Type B pancreatic cell (in vitro differentiated cells): ENCODE results near the gene KIRREL3. TPM values are rescaled to one million over a fixed set of nuclear protein-coding genes. Genes with fewer than 3 reads are reported as not detected.
A peak's percentile ranks its signal among the peaks of the same experiment; 100 is the strongest.

ENCODE experiments used
- DNase-seq: peaks from one replicate; pipeline ENCODE4 v3.0.0; 2021; ENCODE audit warnings: mixed read lengths; ENCODE audit not compliant: unreplicated experiment; ENCODE audit errors: extremely low spot score
- H3K27ac Mint-ChIP-seq: 2 replicates; pipeline ENCODE4 v1.8.0; 2021; ENCODE audit warnings: mild to moderate bottlenecking, mixed read lengths
- H3K27me3 Mint-ChIP-seq: 2 replicates; pipeline ENCODE4 v1.8.0; 2021; ENCODE audit warnings: mixed read lengths
- H3K36me3 Mint-ChIP-seq: 2 replicates; pipeline ENCODE4 v1.8.0; 2021; ENCODE audit warnings: mixed read lengths
- H3K4me1 Mint-ChIP-seq: one replicate; pipeline ENCODE4 v1.8.0; 2021; ENCODE audit warnings: mixed read lengths; ENCODE audit not compliant: unreplicated experiment
- H3K4me3 Mint-ChIP-seq: 2 replicates; pipeline ENCODE4 v1.8.0; 2021; ENCODE audit warnings: mild to moderate bottlenecking, mixed read lengths
- H3K9me3 Mint-ChIP-seq: 2 replicates; pipeline ENCODE4 v1.8.0; 2021; ENCODE audit warnings: mixed read lengths
- total RNA-seq: library from RNA; stranded (reverse); gene quantifications from 2 replicates; pipeline ENCODE4 v1.2.1, GENCODE V29; 2021; ENCODE audit warnings: low replicate concordance
- TF ChIP-seq, protein P1 (sequence below): fragments of 200-600 bp; sonication (generic); conservative IDR thresholded peaks from 2 replicates; pipeline ENCODE4 v1.5.0; 2021; ENCODE audit warnings: antibody characterized with exemption, mild to moderate bottlenecking

The KIRREL3 gene
- total RNA-seq, 1 donor from 2014 or later: 4.1 TPM

DNA sequence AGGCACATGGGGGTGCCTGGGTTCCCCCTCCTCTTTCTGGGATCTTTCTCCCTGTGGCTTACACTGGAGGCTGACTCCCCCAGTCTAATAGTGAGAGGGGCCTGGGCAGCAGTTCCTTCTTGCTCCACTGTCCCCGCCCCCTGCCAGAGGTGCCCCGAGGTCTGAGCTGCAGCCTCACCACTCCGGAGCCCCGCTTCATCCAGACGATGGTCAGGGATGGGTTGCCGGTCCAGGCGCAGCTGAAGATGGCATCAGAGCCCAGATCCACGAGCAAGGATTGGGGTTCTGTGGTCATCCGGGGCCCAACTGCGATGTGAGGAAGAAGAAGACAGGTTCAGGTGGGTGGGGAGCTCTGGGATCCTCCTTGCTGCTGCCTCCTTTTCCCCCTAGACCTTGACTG lies 554.0 kb downstream of the KIRREL3 start:
- DNase-seq: no peak
- no peaks in the 10 kb centered on the region for H3K36me3 Mint-ChIP-seq

DNA sequence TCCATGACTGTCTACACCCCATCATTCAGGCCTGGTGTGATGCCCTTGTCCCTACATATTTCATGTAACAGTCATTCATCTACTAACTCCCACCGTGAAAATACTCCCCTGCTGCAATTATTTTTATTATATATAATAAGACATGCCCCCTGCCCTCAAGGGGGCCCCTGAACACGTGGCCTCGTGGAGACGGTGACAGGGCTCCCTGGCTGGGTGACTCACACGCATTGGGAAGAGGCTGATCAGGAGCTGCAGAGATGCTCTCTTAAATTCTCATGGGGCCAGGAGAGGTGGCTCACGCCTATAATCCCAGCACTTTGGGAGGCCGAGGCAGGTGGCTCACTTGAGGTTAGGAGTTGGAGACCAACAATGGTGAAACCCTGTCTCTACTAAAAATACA lies 556.5 kb downstream of the KIRREL3 start:
- DNase-seq: no peak
- peaks cover 15% of the 10 kb centered on the region for H3K27me3 Mint-ChIP-seq
- no peaks in the 10 kb centered on the region for H3K36me3 Mint-ChIP-seq
- TF ChIP-seq, protein P1, sequence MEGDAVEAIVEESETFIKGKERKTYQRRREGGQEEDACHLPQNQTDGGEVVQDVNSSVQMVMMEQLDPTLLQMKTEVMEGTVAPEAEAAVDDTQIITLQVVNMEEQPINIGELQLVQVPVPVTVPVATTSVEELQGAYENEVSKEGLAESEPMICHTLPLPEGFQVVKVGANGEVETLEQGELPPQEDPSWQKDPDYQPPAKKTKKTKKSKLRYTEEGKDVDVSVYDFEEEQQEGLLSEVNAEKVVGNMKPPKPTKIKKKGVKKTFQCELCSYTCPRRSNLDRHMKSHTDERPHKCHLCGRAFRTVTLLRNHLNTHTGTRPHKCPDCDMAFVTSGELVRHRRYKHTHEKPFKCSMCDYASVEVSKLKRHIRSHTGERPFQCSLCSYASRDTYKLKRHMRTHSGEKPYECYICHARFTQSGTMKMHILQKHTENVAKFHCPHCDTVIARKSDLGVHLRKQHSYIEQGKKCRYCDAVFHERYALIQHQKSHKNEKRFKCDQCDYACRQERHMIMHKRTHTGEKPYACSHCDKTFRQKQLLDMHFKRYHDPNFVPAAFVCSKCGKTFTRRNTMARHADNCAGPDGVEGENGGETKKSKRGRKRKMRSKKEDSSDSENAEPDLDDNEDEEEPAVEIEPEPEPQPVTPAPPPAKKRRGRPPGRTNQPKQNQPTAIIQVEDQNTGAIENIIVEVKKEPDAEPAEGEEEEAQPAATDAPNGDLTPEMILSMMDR: no peak
- H3K4me1 Mint-ChIP-seq: peaks cover 13% of the 10 kb centered on the region
- no peak overlapping the region for H3K27ac Mint-ChIP-seq
- no peak overlapping the region for H3K4me3 Mint-ChIP-seq
- no peaks in the 10 kb centered on the region for H3K9me3 Mint-ChIP-seq

More for the DNA sequence above, 554.0 kb downstream of the KIRREL3 start:
- H3K4me1 Mint-ChIP-seq: peaks cover 10% of the 10 kb centered on the region
- no peaks in the 10 kb centered on the region for H3K9me3 Mint-ChIP-seq
- H3K27me3 Mint-ChIP-seq: peaks cover 4% of the 10 kb centered on the region
- no peak overlapping the region for H3K27ac Mint-ChIP-seq
- TF ChIP-seq, protein P1: no peak
- H3K4me3 Mint-ChIP-seq: no peak overlapping the region

DNA sequence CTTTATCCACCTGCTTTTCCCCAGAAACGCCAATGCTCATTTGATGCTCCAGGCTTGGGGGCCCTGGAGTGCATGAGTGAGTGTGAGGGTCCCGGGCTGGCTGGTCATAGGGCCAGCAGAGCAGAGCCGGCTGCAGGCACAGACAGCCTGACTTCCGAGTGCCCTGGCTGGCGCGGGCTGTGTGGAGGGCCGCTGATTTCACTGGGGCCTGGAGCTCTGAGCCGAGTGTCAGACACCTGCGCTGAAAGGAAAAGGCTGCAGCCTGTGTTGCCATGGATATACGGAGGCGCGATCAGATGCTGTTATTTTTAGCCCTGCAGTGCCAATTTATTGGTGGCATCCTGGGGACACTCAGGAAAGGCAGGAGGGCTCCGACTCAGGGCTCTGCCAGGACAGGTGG lies 557.5 kb downstream of the KIRREL3 start:
- no peaks in the 10 kb centered on the region for H3K36me3 Mint-ChIP-seq
- TF ChIP-seq, protein P1: no peak
- no peak overlapping the region for H3K27ac Mint-ChIP-seq
- peaks cover 15% of the 10 kb centered on the region for H3K27me3 Mint-ChIP-seq
- no peak for DNase-seq
- no peaks in the 10 kb centered on the region for H3K9me3 Mint-ChIP-seq
- H3K4me1 Mint-ChIP-seq: peaks cover 16% of the 10 kb centered on the region
- no peak overlapping the region for H3K4me3 Mint-ChIP-seq

DNA sequence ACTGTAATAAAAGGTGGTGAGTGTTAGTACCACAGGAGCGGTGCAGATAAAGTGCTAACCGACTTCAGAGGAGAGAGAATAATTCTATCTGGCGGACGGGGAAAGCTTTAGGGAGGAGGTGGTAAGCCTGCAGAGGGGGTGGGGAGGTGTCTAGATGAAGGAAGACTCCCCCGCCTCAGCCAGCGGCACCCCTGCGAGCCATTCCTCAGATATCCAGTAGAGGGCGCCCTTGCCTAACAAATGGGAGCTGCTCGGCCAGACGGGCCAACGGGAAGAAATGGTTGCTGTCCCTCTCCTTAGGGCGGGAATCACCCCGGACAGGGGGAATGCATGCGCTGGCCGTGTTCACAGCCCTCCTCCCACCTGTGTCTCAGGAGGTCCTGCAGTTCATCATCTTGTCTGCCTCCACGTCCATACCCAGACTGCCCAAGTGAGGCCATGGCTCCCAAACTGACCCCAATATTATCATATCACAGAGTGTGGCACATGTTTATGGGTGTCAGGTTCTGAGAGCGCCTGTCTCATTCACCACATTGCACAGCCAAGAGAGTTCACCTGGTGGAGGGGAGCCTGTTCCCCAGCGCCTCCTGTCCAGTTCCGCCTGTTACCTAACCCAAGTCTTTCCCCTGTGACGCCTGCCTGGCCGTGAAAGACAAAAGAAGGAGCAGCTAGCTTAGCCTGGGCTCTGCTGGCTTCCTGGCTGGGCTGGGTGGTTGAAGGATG lies 559.6 kb downstream of the KIRREL3 start:
- TF ChIP-seq, protein P1: peak; percentile 99
- peak; percentile 91 for DNase-seq
- peaks cover 16% of the 10 kb centered on the region for H3K4me1 Mint-ChIP-seq
- peak overlapping the region; percentile 44 for H3K4me3 Mint-ChIP-seq
- peaks cover 15% of the 10 kb centered on the region for H3K27me3 Mint-ChIP-seq
- no peaks in the 10 kb centered on the region for H3K9me3 Mint-ChIP-seq
- H3K36me3 Mint-ChIP-seq: no peaks in the 10 kb centered on the region
- no peak overlapping the region for H3K27ac Mint-ChIP-seq

DNA sequence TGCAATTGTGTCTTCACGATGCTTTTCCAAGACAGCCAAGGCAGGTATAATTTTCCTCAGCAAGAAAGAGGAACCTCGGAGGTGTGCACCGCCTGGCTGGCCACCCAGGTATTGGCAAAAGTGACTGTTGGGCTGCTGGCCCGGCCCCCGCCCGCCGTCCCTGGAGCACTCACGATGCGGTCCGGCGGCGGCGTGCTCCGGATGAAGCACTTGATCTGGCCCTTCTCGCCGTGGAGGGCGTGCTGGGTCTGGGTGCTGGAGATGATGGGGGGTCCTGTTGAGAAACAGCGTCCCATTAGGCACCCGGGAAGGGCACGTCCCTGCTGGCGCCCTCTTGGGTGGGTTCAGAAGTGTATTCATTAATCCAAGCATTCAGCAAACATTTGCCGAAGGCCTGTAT lies 560.3 kb downstream of the KIRREL3 start:
- no peak for DNase-seq
- H3K27ac Mint-ChIP-seq: no peak overlapping the region
- TF ChIP-seq, protein P1: no peak
- H3K36me3 Mint-ChIP-seq: no peaks in the 10 kb centered on the region
- peak overlapping the region; percentile 44 for H3K4me3 Mint-ChIP-seq
- peaks cover 15% of the 10 kb centered on the region for H3K27me3 Mint-ChIP-seq
- no peaks in the 10 kb centered on the region for H3K9me3 Mint-ChIP-seq
- peaks cover 16% of the 10 kb centered on the region for H3K4me1 Mint-ChIP-seq
